Fibroblast of gingiva (primary cell): ENCODE data around the gene OCA2.

Experiments
- DNase-seq: peaks from one replicate; pipeline ENCODE4 v3.0.0-alpha.2; 2011; ENCODE audit warnings: low read depth

OCA2 gene

GRCh38 chr15:28118531-28118930, 19.4 kb upstream of the OCA2 start:
- no peak for DNase-seq

GRCh38 chr15:28118083-28118482, 19.0 kb upstream of the OCA2 start:
- DNase-seq = no peak

- DNase-seq = no peak
These were observed 18.4 kb upstream of the OCA2 start for GRCh38 chr15:28117432-28117990.

- DNase-seq = no peak
These were observed 17.7 kb upstream of the OCA2 start for GRCh38 chr15:28116521-28117431.

GRCh38 chr15:28115871-28116270, 16.8 kb upstream of the OCA2 start:
- no peak for DNase-seq

GRCh38 chr15:28114721-28115622, 15.9 kb upstream of the OCA2 start:
- no peak for DNase-seq

GRCh38 chr15:28114114-28114455, 15.0 kb upstream of the OCA2 start:
- DNase-seq = no peak

- no peak for DNase-seq
These were observed 14.4 kb upstream of the OCA2 start for GRCh38 chr15:28113394-28114113.

- DNase-seq = no peak
These were observed 13.8 kb upstream of the OCA2 start for GRCh38 chr15:28112962-28113361.

GRCh38 chr15:28112101-28112760, 13.1 kb upstream of the OCA2 start:
- DNase-seq = no peak

- DNase-seq = no peak
These were observed 12.4 kb upstream of the OCA2 start for GRCh38 chr15:28111543-28111942.

- peak; percentile 50 for DNase-seq
These were observed 11.4 kb upstream of the OCA2 start for GRCh38 chr15:28110481-28110881.

- no peak for DNase-seq
These were observed 10.7 kb upstream of the OCA2 start for GRCh38 chr15:28109626-28110455.

GRCh38 chr15:28107904-28108275, 8.8 kb upstream of the OCA2 start:
- no peak for DNase-seq

- no peak for DNase-seq
These were observed 8.2 kb upstream of the OCA2 start for GRCh38 chr15:28107111-28107903.

GRCh38 chr15:28106294-28107110, 7.4 kb upstream of the OCA2 start:
- DNase-seq = no peak

- no peak for DNase-seq
These were observed 6.7 kb upstream of the OCA2 start for GRCh38 chr15:28105793-28106192.

GRCh38 chr15:28105224-28105791, 6.2 kb upstream of the OCA2 start:
- no peak for DNase-seq

GRCh38 chr15:28104326-28104725, 5.2 kb upstream of the OCA2 start:
- no peak for DNase-seq
